Anterior cingulate cortex (tissue), 58 donors: ENCODE data around the gene PGS1.

Experiments
- DNase-seq, 58 donors: peaks; one replicate each; lab custom pipeline; 2025; lab: John Stamatoyannopoulos, UW

PGS1 gene

GRCh38 chr17:78401246-78401645, 22.8 kb downstream of the PGS1 start:
- no peak for DNase-seq

- no peak for DNase-seq
Measured at GRCh38 chr17:78401891-78402290, 23.4 kb downstream of the PGS1 start.

- no peak for DNase-seq
Measured at GRCh38 chr17:78403822-78404221, 25.4 kb downstream of the PGS1 start.

DNA sequence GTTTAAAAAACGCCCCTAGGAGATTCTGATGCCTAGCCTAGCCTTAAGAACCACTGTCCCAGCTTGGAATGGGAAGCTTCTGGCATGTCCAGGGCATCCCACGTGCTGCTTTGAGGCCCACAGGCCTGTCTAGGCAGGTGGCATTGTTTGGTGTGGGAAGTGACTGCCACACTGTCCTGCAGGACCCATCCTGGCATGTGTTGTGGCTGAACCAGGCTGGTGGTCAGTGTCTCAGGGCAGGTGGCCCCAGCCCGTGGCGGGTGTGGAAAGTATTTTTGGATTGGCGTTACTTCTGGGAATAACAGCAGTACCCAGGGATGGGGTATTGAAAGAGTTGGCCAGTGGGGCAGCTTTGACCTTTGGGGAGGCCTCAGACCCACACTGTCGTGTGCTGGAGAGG, 27.9 kb downstream of the PGS1 start:
- DNase-seq: no peak

GRCh38 chr17:78406920-78407319, 28.5 kb downstream of the PGS1 start:
- no peak for DNase-seq

DNA sequence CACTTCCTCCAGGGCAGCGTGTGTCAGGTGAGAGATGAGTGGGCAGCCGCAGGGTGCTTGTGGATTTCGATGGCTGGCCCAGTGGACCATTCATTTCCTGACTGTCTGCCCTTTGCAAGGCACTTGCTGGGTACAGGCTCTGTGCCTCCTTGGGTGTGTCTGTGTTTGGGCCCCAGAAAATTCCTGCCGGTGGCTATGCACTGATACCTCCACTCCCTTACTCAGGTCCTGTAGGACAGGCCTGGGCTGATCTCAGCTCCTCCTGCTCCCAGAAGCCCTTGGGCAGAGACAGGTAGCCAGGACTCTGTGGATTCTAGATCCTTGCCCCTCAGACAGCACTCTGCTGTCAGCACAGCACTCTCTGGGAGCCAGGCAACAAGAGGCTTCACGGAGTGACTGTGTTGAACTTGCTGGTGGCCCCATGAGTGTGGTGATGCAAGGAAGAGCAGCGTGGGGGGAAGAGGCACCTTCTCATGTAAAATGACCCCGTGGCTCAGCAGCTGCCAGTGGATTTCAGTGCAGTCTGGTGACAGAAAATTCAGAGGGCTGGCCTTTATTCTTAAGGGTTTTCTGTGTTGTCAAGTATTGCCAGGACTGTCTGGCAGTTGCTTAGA, 29.0 kb downstream of the PGS1 start:
- DNase-seq: no peak

GRCh38 chr17:78408476-78409050, 30.1 kb downstream of the PGS1 start:
- no peak for DNase-seq

- DNase-seq: no peak
Measured at GRCh38 chr17:78409191-78409928, 30.9 kb downstream of the PGS1 start.

DNA sequence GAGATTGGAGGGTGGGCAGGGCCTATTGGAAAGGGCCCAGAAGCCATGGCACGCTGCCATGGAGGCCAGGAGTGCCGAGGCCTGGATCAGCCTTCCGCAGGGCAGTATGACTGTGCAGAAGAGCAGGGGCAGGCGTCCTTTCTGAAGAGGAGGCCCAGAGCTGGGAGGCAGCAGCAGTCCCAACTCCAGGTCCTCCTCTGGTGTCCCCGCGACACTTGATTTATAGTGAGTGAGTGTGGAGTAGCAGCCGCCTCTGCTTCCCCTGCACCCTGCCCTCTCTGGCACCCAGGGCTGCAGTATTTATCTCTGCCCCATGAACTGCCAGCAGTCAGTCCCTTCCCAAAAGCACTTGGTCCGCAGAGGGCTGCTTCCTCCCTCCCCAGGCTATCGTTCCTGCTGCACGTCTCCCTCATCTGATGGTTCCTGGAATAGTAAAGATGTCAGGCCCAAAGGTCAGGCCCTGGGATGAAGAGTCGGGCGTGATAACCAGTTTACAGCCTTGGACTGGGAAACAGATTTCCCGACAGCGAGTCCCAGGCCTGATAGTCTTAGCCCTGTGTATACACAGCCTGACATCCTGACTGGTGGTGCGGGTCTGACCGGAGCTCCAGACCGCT, 32.9 kb downstream of the PGS1 start:
- DNase-seq: no peak

DNA sequence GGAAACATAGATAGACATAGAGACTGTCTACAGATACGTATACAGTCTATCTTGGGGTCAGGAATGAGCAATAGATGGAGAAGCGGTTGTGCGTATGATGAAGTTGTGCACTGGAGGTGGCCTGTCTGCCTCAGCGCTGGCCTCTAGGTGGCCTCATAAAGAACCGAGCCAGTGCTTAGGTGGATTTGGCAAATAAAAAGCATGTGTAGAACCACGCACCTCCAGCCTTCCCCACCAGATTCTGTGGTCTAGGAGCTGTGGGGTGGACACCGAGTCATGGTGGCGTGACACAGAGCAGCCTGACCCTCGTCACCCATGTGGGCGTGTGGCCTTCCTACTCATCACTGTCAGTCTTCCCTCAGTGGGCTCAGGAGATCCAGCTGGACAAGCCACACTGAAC, 34.0 kb downstream of the PGS1 start:
- DNase-seq: no peak

DNA sequence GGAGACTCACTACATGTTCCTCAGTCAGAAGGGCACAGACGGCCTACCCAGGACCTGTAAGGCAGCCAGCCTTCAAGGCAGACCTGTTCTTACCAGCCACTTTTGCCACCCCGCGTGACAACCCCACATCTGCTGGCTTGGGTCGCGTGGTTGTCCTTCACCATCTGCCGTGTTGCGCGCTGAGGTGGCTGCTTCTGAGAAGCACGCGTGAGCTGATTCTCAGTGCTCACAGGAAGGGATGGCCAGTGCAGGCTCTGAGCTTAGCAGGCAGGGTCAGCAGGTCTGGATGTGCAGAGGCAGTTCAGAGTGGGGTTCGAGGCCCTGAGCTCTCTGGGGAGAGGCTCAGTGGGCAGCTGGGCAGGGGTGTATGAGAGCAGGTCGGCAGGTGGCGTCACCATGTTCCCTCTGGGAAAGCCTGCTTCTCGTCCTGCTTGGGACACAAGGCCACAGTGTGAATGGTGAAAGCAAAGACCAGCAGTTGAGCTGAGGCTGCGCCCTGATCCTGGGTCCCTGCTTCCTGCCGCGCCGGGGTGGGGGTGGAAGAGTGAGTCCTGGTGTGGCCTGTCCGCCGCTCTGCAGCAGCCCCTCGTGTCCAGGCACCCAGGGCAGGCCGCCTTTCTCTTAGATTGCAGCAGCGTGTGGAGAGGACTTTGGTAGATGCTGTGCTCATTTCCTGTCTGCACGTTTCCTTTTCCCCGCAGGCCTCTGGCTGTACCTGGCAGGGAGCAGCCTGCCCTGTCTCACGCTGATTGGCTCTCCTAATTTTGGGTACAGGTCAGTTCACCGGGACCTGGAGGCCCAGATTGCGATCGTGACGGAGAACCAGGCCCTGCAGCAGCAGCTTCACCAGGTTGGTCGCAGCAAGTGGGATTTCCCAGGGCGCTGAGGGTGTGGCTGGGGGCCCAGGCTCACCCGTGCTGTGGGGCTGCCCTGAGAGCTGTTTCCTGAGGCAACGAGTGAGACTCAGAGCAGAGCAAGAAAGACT, 36.0 kb downstream of the PGS1 start:
- DNase-seq: no peak

DNA sequence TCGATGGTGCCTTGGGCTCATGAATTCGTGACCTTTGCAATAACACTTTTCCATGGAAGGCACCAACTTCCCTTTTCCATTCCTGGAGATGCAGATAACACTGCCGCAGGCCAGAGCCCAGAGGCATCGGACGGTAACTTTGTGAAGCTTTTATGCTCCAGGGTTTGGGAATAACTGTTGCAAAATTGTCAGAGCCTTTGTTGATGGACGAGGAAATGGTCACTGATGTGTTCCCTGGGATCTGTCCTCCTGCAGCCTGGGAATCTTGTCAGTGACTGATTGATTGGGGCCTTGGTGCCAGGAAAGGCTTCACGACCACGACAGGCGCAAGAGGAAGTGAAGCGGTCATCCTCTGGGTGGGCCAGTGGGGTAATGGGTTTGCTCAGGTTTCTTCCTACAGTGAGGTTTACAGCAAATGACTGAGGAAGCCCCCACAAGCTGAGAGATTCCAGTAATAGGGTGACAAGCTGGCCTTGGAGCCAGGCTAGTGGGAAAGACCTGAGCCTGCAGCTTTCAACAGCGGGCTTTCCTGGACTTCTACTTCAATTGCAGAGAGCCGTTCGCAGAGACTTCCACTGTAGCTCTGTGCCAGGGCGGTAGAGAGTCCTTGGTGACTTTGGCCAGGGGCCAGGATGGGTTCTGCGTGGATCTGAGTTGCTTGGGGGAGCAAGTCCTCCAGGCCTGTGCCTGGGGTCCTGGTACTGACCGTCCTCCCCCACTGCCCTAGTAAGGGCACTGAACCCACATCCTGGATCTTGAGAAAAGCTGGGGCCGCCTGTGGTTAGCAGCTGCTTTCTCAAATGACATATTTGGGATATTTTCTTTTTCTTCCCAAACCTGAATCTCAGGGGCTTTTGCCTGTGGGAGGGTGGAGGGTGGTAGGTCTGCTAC, 37.6 kb downstream of the PGS1 start:
- DNase-seq: peak in 1 of 58 donors; percentile 31

DNA sequence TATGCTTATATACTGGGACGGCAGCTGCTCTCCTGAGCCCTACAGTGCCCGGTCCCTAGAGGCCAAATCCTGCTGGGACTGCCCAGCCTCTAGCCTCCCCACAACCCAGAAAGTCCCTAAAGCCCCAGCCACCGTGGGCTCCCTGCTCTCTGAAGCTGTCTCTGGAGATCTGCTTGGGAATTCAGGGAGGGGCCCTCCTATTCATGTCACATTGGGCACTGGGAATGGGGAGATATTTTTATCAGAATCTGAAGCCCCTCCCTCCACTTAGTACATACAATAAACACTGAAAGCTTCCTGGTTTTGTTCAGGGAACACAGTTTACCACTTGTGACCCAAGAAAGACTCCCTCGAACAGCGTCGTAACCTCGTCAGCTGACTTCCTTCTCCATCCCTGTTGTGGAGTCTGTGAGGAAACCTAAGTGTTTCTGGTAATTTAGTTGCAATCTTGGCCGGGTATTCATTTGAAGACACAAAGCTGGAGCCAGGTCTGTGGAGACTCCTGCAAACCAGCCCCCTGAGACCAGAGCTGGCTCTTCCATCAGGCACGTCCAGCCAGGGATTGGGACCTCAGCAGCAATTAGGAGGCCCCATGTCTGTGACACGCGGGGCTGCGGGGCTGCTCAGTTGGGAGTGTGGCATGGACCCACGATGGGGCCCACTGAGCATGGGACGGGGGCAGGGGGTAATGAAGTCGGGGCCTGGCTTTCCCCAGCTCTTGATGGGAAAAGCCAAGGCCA, 38.5 kb downstream of the PGS1 start:
- peak in 3 of 58 donors; percentile 14 to 33 (median 31) for DNase-seq

- no peak for DNase-seq
Measured at GRCh38 chr17:78417531-78417909, 39.1 kb downstream of the PGS1 start.

DNA sequence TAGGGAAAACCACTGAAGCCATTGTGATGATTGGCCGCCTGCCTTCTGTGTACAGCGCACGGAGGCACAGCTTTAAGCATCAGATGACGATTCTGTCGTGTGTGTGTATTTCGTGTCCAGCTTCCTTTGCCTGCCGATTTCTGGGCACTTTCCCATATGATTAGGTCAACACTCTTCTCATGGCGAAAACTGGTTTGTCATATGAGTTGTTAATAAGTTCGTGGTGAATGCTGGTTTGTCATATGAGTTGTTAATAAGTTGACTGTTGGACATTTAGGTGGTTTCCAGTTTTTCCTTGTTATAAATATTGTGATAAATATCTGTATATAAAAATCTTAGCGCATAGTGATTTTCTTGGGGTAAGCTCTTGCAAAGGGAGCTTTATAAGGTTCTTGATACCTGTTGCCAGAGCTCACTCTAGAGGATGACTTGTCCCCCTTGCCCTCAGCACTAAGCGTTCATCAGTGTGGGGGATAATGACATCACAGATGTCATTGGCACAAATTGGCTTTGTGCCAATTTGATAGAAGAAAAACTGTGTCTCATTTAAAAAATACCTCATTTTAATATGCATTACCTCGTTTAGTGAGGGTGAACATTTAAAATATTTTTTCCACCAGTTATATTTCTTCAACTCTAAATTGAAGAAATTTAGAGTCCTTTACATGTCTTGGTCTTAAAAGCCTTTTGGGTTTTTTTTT, 40.0 kb downstream of the PGS1 start:
- DNase-seq: no peak

DNA sequence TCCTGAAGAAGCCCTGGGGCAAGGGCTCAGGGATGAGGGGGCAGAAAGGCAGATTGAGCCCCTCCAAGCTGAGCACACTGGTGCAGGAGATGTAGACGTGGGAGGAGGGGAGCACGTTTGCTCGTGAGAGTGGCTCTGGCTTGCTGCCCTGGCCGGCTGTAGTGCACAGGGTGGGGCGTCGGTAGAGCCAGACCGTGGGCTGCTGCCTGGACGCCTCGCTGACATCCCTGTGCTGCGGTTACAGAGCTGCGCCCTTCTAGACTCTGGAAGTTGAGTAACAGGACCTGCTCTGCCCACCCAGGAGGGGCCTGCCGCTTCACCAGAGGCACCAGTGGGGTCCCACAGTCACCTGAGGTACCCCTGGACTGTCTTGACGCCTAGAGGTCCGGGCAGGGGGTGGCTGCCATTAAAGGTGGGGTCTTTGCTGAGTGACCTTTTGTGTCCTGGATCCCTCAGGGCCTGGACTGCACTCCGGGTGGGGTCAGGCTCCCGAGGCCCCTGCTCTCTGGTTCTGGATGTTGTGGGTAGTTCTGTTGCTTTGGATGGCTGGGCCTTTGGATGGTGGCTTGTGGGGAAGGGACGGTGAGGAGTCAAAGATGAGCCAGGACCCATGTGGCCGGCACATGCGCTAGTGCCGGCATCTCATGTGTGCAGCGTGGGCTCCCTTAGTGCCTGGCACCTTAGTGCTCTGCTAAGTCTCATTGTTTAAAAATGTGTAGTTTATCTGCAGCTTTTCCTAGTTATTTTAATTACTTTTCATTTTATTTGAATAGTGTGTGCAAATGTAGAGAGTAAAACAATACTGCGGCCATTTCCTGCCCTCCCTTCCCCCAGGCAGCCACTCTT, 41.7 kb downstream of the PGS1 start:
- DNase-seq: no peak

GRCh38 chr17:78421084-78421533, 42.7 kb downstream of the PGS1 start:
- no peak for DNase-seq
